Endodermal cell (in vitro differentiated cells): Measurements from ENCODE around the gene TBCB. TPM values are rescaled to one million over a fixed set of nuclear protein-coding genes. Genes with fewer than 3 reads are reported as not detected.

Experiments used
- DNase-seq: peaks from one replicate; pipeline ENCODE4 v3.0.0-alpha.2; 2017
- H3K27ac ChIP-seq: 2 replicates; pipeline ENCODE4 v1.5.1; 2013; ENCODE audit warnings: mild to moderate bottlenecking, low read depth, low read length, moderate library complexity
- H3K27me3 ChIP-seq: 2 replicates; pipeline ENCODE4 v1.6.1; 2013; ENCODE audit warnings: mild to moderate bottlenecking, low read length, moderate library complexity; ENCODE audit not compliant: insufficient read depth, control insufficient read depth, poor library complexity, severe bottlenecking
- H3K36me3 ChIP-seq: 2 replicates; pipeline ENCODE4 v1.7.0; 2013; ENCODE audit warnings: mild to moderate bottlenecking, low read length, moderate library complexity; ENCODE audit not compliant: control insufficient read depth, insufficient read depth
- H3K4me1 ChIP-seq: one replicate; pipeline ENCODE4 v1.7.0; 2013; ENCODE audit warnings: low read length; ENCODE audit not compliant: control insufficient read depth, insufficient read depth
- H3K4me3 ChIP-seq: 2 replicates; pipeline ENCODE4 v1.5.1; 2013; ENCODE audit warnings: mild to moderate bottlenecking, low read length, moderate library complexity
- H3K9ac ChIP-seq: 2 replicates; pipeline ENCODE4 v1.6.1; 2013; ENCODE audit warnings: mild to moderate bottlenecking, low read length, moderate library complexity; ENCODE audit not compliant: poor library complexity, severe bottlenecking; ENCODE audit errors: extremely low read depth
- H3K9me3 ChIP-seq: 2 replicates; pipeline ENCODE4 v1.6.1; 2013; ENCODE audit warnings: mild to moderate bottlenecking, low read length, moderate library complexity; ENCODE audit not compliant: control insufficient read depth
- H3K27ac Mint-ChIP-seq: 2 replicates; pipeline ENCODE4 v1.8.0; 2020; ENCODE audit warnings: mixed read lengths
- H3K27me3 Mint-ChIP-seq: 2 replicates; pipeline ENCODE4 v1.8.0; 2021; ENCODE audit warnings: mild to moderate bottlenecking, mixed read lengths; ENCODE audit not compliant: insufficient read depth
- H3K36me3 Mint-ChIP-seq: 2 replicates; pipeline ENCODE4 v1.8.0; 2020; ENCODE audit warnings: low read depth, mixed read lengths
- H3K4me1 Mint-ChIP-seq: 2 replicates; pipeline ENCODE4 v1.8.0; 2020; ENCODE audit warnings: mixed read lengths
- H3K4me3 Mint-ChIP-seq: 2 replicates; pipeline ENCODE4 v1.8.0; 2020; ENCODE audit warnings: mild to moderate bottlenecking, moderate library complexity, mixed read lengths
- H3K9me3 Mint-ChIP-seq: 2 replicates; pipeline ENCODE4 v1.8.0; 2020; ENCODE audit warnings: mild to moderate bottlenecking, mixed read lengths
- whole genome bisulfite sequencing, 2 experiments: methylation state at CpG; one replicate each; pipeline versions ENCODE4 v1.1.5 to v1.1.7; 2013; ENCODE audit warnings: missing lambda C conversion rate in 2 of 2, mixed read lengths in 1 of 2; ENCODE audit not compliant: insufficient coverage in 1 of 2, insufficient read length in 1 of 2; 5-methylcytosine and 5-hydroxymethylcytosine counted together
- total RNA-seq, 2 donors: library from RNA; stranded (reverse); fragmentation: NEBNext Ultra II Directional in 1 of 2; extraction: Animal tissue kit (Norgen Biotek cat#: 25700) in 1 of 2; gene quantifications; 2 replicates in 1 of 2; 3 replicates in 1 of 2; pipeline ENCODE4 v1.2.1, GENCODE V29; 2021
- TF ChIP-seq, protein P1 (sequence below): fragments of 200-600 bp; sonication (generic); conservative IDR thresholded peaks from 2 replicates; pipeline ENCODE4 v1.5.0; 2021; ENCODE audit warnings: antibody characterized with exemption, mild to moderate bottlenecking

Gene TBCB
- total RNA-seq, 2 donors from 2014 or later, result 189 to 194 TPM

DNA sequence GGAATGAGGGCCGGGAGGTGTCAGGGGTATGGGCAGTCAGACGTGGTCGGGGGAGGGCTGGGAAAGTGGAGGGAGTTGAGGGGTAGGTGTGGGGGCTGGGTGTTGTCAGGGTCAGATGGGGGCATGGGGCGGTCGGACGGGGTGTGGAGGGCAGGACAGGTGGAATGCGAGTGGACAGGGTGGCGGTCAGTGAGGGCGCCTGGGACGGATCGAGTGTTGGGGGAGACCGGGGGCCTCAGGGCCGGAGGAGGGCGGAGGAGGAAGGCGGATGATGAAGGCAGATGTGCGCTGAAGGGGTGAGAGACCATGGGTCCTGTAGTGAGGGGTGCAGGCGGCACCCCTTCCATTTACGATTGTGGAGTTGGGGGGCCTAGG lies 5.7 kb downstream of the TBCB start:
- Histone ChIP-seq H3K9ac (no peak overlapping the region), H3K9me3 (no peaks in the 10 kb centered on the region), H3K27me3 (no peaks in the 10 kb centered on the region), H3K4me1 (no peaks in the 10 kb centered on the region), H3K27ac (no peak overlapping the region), H3K4me3 (no peak overlapping the region), H3K36me3 (peaks cover 63% of the 10 kb centered on the region)
- no peak overlapping the region for H3K4me3 Mint-ChIP-seq
- H3K27ac Mint-ChIP-seq, result no peak overlapping the region
- WGBS, 2 experiments, result 95 to 100% methylated on average over 11 to 18 of the region's 18 CpGs
- TF ChIP-seq, protein P1, sequence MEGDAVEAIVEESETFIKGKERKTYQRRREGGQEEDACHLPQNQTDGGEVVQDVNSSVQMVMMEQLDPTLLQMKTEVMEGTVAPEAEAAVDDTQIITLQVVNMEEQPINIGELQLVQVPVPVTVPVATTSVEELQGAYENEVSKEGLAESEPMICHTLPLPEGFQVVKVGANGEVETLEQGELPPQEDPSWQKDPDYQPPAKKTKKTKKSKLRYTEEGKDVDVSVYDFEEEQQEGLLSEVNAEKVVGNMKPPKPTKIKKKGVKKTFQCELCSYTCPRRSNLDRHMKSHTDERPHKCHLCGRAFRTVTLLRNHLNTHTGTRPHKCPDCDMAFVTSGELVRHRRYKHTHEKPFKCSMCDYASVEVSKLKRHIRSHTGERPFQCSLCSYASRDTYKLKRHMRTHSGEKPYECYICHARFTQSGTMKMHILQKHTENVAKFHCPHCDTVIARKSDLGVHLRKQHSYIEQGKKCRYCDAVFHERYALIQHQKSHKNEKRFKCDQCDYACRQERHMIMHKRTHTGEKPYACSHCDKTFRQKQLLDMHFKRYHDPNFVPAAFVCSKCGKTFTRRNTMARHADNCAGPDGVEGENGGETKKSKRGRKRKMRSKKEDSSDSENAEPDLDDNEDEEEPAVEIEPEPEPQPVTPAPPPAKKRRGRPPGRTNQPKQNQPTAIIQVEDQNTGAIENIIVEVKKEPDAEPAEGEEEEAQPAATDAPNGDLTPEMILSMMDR, result no peak
- H3K4me1 Mint-ChIP-seq, result peaks cover 10% of the 10 kb centered on the region
- H3K9me3 Mint-ChIP-seq, result no peaks in the 10 kb centered on the region
- H3K27me3 Mint-ChIP-seq, result no peaks in the 10 kb centered on the region
- H3K36me3 Mint-ChIP-seq, result peaks cover 66% of the 10 kb centered on the region
- DNase-seq, result no peak

DNA sequence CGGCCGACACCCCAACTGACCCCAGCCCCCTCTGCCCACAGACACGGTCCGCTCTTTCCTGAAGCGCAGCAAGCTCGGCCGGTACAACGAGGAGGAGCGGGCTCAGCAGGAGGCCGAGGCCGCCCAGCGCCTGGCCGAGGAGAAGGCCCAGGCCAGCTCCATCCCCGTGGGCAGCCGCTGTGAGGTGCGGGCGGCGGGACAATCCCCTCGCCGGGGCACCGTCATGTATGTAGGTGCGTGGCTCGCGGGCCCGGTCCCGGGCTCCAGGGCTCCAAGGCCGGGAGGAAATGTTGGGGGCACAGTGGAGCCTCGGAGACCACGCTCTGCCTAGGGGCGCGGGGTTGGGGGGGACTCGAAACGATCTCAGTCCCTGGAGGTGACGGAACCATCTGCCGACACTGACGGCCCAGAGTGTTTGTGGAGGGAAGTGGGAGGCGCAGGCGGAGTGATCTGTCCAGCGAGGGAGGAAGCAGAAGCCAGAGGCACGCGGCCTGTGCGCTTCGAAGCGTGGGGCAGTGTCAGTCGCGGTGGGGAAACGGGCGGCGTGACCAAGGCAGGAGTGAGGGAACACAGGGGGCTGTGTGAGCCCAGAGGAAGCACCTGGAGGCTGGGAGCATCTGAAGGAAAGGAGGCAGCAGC lies 6.3 kb downstream of the TBCB start:
- Mint-ChIP-seq H3K4me1 (peaks cover 6% of the 10 kb centered on the region), H3K27ac (peak overlapping the region; percentile 52), H3K9me3 (no peaks in the 10 kb centered on the region), H3K4me3 (no peak overlapping the region), H3K36me3 (peaks cover 64% of the 10 kb centered on the region), H3K27me3 (no peaks in the 10 kb centered on the region)
- Histone ChIP-seq H3K36me3 (peaks cover 57% of the 10 kb centered on the region), H3K9me3 (no peaks in the 10 kb centered on the region), H3K27ac (no peak overlapping the region), H3K4me1 (no peaks in the 10 kb centered on the region), H3K27me3 (no peaks in the 10 kb centered on the region), H3K9ac (no peak overlapping the region), H3K4me3 (no peak overlapping the region)
- WGBS, 2 experiments, result 94 to 97% methylated on average over 34 to 49 of the region's 49 CpGs
- TF ChIP-seq, protein P1, result no peak
- no peak for DNase-seq

- no peak overlapping the region for H3K4me3 ChIP-seq
- no peaks in the 10 kb centered on the region for H3K9me3 ChIP-seq
- no peaks in the 10 kb centered on the region for H3K27me3 ChIP-seq
- DNase-seq, result no peak
- peaks cover 31% of the 10 kb centered on the region for H3K36me3 ChIP-seq
- Mint-ChIP-seq H3K4me3 (no peak overlapping the region), H3K4me1 (peaks cover 2% of the 10 kb centered on the region), H3K9me3 (no peaks in the 10 kb centered on the region), H3K27ac (peak overlapping the region; percentile 68), H3K27me3 (no peaks in the 10 kb centered on the region), H3K36me3 (peaks cover 35% of the 10 kb centered on the region)
- 95% methylated on average over 8 to 9 of the region's 9 CpGs for whole genome bisulfite sequencing, 2 experiments
- H3K27ac ChIP-seq, result no peak overlapping the region
- TF ChIP-seq, protein P1, result no peak
- no peaks in the 10 kb centered on the region for H3K4me1 ChIP-seq
- no peak overlapping the region for H3K9ac ChIP-seq
Observed at GRCh38 chr19:36125557-36125956, 10.3 kb downstream of the TBCB start.
